GM21576 (cell line): ENCODE measurements around the gene CASTOR2.
A peak's percentile ranks its signal among the peaks of the same experiment; 100 is the strongest.
"Not testable (repeated sequence)": the region's sequence is repeated elsewhere in the genome, so short reads cannot be mapped to it uniquely, and the experiment has no call there.

Source experiments
- ATAC-seq: cut with Tn5 transposase; IDR thresholded peaks from one replicate; pipeline ENCODE4 v1.9.1; 2021; ENCODE audit warnings: mild to moderate bottlenecking, moderate library complexity; ENCODE audit not compliant: unreplicated experiment

Gene CASTOR2

DNA sequence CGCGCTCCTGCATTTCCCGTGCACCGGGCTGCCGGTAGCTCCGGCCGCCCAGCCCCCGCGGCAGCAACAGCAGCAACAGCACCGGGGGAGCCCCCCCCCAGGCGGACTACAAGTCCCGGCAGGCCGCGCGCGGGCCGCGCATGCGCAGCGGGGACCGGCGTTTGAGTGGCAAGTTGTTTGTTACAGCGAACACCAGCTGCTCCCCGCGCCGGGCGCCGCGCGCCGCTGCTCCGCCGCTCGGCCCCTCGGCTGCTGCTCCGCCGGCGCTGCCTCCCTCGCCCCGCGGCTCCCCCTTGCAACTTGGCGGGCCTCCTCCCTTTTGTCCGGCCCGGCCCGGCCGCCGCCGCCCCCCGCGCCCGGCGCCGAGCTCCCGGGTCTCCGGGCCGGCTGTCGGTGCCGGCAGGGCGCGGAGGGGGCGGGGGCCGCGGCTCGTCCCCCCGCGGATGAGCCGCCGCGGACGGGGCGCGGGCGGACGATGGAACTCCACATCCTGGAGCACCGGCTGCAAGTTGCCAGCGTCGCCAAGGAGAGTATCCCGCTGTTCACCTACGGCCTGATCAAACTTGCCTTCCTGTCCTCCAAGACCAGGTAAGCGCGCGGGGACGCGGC, at the start of gene CASTOR2:
TSS of gene CASTOR2 (plus strand) at position 195 of the 609 bp plus-strand sequence. CDS start at position 476, 281 bp downstream.
- peak; percentile 66 for ATAC-seq

DNA sequence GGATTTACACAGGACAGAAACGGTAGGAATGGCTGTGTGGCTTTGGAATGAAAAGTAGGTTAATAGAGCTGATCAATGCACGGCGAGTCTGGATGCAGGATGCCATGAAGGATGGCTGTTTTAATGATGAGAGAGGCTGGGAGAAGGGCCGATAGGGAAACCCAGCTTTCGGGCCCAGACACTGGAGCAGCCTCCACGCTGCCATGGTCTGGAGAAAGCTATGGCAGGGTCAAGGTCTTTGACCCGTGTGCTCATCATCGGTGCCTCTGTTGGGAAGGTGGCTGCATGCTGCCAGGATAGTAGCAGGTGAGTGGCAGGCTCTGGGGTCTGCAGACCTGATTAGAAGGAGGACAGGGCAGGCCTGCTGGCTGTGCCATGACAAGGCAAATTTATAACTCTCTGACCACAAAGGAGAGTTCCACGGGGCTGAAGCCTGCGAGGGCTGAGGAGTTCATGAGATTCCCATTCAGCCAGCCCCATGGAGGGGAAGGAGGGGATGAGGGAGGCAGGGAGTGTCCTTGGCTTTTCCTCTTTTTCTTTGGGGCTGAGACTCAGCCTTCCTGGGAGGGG, 42.1 kb upstream of the CASTOR2 start:
- ATAC-seq, result not testable (repeated sequence)

DNA sequence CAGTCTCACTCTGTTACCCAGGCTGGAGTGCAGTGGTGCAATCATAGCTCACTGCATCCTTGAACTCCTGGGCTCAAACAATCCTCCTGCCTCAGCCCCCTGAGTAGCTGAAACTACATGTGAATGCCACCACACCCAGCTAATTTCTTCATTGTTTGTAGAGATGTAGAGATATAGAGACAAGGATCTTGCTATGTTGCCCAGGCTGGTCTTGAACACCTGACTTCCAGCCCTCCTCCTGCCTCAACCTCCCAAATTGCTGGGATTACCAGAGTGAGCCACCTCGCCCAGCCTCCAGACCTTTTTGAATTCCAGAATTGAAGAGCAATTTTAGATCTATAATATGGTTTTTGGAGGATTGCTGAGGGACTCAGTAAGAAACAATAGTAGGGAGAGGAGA, 40.9 kb upstream of the CASTOR2 start:
- not testable (repeated sequence) for ATAC-seq

GRCh38 chr7:74926968-74927367, 37.5 kb upstream of the CASTOR2 start:
- not testable (repeated sequence) for ATAC-seq

DNA sequence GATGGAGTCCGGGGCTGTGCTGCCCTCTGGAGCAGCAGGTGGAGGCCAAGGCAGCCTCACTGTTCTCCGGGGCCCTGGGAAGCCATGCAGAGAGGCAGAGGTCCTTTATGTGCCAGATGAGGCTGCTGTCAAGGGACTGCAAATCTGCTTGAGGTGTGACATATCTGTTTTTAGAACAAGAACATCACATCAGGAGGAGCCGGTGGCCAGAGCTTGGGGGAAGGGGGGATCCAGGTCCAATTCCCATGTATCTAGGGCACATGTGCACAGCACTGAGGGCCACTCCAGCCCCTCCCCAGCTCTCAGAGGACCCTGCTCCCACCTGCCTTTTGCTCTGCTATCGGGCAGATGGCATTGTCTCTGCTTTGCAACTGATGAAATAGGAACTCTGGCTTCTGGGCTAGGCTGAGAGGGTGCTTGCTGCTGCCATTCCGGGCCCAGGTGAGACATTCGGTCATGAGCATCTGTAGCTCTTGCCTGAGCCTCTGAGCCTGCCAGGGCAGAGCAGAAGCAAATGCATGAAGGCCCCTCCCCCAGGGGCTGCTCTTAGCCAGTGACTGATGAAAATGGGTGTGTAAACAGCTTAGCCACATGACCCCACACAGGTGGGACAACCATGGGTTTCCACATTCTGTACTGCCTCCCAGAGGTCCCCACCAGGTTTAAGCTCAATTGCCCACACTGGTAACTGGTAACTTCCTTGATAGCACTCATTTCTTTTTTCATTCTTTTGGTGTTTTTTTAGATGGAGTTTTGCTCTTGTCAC, 32.8 kb upstream of the CASTOR2 start:
- ATAC-seq, result peak; percentile 50

DNA sequence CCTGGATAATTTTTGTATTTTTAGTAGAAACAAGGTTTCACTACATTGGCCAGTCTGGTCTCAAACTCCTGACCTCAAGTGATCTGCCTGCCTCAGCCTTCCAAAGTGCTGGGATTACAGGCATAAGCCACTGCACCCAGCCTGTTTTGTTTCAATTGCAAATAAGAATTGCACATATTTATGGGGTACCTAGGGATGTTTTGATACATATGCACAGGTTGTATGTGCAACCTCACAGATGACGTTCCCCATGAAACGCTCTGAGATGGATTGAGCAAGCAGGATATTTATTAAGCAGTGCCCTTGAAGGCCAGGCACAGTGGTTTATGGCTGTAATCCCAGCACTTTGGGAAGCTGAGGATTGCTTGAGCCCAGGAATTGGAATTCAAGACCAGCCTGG, 25.1 kb upstream of the CASTOR2 start:
- not testable (repeated sequence) for ATAC-seq

DNA sequence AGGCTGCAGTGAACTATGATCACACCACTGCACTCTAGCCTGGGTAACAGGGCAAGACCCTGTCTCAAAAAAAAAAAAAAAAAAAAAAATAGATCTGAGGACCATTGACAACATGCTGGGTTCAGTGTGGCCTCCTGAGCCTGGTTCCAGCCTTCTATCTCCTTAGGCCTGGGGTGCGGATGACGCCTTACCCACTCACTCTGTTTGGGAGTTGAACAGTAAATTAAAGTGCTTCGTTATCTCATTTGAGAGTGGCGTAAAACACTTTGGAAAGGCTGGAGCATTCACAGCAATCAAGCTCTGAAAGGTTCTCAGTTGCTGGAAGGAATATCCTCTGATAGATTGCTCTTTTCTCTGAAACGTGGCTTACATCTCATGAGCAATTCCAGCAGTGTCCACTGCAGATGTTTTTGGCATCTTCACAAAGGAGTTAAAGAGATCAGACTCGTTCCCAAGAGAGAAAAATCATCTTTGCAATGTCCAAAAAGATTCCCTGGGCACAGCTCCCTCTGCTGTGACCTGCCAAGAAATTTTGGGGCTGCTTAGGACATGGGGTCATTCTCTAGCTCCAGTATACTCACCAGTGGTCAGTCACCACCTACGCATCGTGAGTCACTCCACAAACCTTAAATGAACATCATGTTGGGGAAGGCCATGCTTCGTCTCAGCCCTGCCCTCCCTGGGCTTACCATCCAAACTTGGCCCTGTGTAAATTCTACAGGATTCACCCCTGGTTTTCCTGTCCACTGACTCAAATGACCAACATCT, 23.0 kb upstream of the CASTOR2 start:
- not testable (repeated sequence) for ATAC-seq

GRCh38 chr7:74943923-74944322, 20.6 kb upstream of the CASTOR2 start:
- not testable (repeated sequence) for ATAC-seq

DNA sequence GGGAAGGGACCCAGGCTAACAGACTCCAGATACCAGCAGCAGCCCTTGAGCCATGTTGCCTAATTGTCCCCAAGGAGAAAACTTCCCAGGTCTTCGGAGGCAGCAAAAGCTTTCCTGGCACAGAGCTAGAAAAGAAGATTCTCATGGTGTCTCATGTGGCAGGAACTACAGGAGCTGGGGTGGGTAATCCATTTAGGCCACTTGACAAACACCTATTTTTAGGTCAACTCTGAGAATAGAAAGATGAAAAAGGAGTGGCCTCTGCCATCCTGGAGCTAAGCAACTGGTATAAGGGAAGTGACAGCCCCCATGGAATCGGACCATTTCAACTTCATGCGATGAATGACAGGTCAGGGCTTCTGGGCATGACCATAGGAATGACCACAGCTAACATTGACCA, 16.8 kb upstream of the CASTOR2 start:
- not testable (repeated sequence) for ATAC-seq

- ATAC-seq, result not testable (repeated sequence)
These were observed 10.7 kb upstream of the CASTOR2 start for GRCh38 chr7:74953774-74954173.

DNA sequence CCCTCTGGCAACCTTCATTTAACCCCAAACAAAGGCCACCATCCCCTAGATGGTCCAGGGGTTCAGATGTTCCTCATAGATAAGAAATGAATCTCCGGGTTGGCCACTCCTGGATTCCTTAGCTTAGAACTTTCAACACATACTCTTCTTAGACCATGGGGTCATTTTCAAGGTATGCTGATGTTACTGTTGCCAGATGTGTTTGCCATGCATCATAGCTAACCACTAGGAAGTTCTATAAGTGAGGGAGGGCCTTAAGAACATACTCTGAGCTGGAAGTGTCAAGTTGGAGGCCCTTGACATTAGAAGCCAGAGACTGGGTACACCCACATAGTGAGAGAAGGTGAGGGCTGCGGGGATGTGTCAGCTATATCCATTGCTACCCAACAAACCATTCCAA, 6.2 kb upstream of the CASTOR2 start:
- not testable (repeated sequence) for ATAC-seq

DNA sequence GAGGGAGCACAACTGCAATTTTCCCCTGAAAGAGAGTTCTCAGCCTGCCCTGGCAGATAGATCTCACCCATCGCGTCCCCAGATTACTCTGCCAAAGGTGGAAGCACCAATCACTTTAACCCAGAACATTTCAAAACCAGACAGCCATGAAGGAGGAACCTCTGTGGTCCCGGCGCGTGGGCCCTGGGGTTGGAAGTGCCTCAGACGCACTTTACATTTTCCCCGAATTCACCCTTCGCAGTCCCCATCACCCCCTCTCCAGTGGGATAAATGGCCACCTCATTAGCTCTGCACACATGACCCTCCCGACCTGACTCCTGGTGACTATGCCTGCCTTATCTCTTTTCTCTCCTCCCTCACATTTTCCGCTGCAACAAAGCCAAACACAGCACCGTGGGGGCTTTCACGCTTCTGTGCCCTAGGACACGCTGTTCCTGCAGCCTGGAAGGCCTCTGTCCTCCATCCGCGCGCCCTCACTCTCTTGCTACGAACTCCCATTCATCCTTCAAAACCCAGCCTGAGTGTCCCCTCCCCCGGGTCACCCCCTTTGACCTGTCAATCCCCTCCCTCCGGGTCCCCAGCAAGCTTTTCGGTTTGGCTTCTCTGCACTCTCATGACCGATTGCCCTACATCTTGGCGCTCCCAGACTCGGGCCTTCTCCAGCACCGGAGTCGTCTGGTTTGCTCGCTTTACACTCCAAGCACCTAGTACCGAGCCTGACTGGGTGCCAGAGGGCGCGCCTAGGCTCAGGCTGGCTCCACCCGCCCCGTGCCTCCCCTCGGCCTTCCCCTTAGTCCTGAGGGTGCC, 598 bp upstream of the CASTOR2 start:
- ATAC-seq, result peak; percentile 11

DNA sequence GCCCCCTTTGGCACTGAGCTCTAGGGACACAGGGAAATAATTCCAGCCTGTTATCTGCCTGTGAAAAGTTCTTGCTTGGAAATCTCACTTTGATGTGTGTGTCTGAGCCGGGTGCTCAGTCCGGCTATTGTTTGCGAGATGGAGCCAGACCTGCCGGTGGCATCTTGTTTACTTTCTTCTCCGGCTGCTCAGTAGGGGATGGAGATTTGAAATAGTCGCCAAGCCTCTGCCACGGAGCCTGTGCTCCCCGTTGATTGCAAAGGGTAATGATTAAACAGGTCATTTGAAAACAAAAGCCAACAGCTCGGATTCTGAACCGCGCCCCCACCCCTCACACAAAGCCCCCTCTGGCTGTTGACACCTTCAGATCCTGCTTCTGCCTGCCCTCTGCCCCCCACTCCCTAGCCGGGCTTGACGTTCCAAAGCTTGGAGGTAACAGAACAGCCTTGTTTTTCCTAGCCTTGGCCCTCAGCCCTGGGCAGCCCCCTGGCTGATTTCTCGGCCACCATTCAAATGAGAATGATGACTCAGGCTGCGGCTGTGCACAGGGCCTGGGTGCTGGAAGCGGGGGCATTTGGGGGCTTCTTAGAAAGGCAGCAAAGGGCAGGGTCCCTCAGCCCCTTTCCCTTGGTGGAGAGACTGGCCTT, 1.8 kb downstream of the CASTOR2 start:
- not testable (repeated sequence) for ATAC-seq

GRCh38 chr7:74966909-74967308, 2.4 kb downstream of the CASTOR2 start:
- ATAC-seq, result not testable (repeated sequence)

DNA sequence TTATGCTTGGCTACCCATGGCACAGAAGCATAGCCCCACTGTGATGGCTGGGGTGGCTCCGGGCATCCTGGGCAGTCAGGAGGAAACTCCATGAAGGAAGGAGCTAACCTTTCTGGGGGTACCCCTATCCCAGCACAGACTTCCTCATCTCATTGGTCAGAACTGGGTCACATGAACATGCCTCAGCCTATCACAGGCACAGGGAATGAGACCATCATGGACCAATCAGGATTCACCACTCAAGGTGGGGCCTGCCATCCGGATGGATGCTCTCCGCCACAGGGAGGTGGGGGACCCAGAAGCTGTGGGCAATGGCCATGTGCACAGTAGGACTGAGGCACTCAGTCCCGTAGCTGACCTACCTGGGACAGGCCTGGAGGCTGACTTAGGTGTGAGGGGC, 6.9 kb downstream of the CASTOR2 start:
- not testable (repeated sequence) for ATAC-seq

GRCh38 chr7:74972377-74972776, 7.9 kb downstream of the CASTOR2 start:
- not testable (repeated sequence) for ATAC-seq

DNA sequence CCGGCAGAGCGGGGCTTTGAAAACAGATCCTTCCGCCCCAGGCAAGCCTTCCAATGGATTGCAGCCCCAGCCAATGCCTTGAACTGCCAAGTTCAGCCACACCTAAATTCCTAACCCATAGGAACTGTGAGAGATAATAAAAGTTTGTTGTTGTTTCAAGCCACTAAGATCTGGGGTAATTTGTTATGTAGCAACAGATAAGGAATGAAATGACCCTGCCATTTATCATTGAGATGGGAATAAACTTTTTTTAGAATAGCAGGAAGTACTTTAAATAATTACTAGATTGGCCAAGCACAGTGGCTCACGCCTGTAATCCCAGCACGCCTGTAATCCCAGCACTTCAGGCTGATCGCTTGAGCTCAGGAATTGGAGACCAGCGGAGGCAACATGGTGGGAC, 11.5 kb downstream of the CASTOR2 start:
- not testable (repeated sequence) for ATAC-seq

- not testable (repeated sequence) for ATAC-seq
These were observed 13.0 kb downstream of the CASTOR2 start for GRCh38 chr7:74977523-74977922.

DNA sequence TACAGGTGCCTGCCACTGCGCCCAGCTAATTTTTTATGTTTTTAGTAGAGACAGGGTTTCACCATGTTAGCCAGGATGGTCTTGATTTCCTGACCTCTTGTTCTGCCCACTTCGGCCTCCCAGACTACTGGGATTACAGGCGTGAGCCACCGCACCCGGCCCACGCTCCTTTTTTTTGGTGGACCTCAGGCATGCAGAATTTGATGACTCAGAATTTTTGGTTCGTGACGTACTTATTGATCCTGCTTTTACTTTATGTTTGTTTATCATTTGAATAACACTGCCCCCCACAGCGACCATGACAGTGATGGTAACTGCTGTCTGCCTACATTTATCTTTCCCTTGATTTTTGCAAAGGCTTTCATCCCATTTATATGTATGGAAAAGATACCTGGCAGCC, 23.9 kb downstream of the CASTOR2 start:
- ATAC-seq, result not testable (repeated sequence)

- no peak for ATAC-seq
These were observed 28.6 kb downstream of the CASTOR2 start for GRCh38 chr7:74993121-74993520.
